Measurements from ENCODE around the gene TPST2.

GRCh38 chr22:26565889-26566288 lies 24.0 kb downstream of the TPST2 start:
- TF ChIP-seq CTCF (IDR thresholded peaks at IDR 0.05; ENCODE audit: low read depth, low read length, poor library complexity, severe bottlenecking) = no peak
- no peak for TF ChIP-seq EZH2phosphoT487 (IDR thresholded peaks at IDR 0.05; ENCODE audit: borderline replicate concordance, low read length)
